ENCODE results near the gene CLTC.

DNA sequence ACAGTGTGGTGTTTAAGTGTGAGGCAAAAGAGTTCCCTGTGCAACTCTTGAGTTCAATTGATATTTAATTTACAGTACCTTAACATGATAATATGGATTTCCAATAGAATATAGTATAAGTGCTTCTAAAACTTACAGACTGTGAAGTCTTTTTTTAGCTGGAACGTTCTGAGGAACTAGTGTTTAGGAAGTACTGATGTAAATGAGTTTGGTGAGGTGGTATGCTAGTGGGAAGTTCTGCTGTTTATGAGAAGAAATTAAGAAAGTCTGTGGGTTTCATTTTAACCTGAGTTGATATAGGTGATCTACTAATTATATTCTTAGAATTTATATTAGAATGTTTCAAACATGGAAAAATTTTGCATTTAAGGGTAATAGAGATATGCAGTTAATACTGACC is 55.5 kb downstream of the CLTC start:
- TF ChIP-seq, protein P1, sequence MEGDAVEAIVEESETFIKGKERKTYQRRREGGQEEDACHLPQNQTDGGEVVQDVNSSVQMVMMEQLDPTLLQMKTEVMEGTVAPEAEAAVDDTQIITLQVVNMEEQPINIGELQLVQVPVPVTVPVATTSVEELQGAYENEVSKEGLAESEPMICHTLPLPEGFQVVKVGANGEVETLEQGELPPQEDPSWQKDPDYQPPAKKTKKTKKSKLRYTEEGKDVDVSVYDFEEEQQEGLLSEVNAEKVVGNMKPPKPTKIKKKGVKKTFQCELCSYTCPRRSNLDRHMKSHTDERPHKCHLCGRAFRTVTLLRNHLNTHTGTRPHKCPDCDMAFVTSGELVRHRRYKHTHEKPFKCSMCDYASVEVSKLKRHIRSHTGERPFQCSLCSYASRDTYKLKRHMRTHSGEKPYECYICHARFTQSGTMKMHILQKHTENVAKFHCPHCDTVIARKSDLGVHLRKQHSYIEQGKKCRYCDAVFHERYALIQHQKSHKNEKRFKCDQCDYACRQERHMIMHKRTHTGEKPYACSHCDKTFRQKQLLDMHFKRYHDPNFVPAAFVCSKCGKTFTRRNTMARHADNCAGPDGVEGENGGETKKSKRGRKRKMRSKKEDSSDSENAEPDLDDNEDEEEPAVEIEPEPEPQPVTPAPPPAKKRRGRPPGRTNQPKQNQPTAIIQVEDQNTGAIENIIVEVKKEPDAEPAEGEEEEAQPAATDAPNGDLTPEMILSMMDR (IDR thresholded peaks at IDR 0.05) = no peak
- no peak for TF ChIP-seq EZH2 (IDR thresholded peaks at IDR 0.05)

Measured in neural progenitor cell (in vitro differentiated cells).